Memory B cell (primary cell): ENCODE data around the gene PPY.

Experiments
- ATAC-seq: fragments of 150-1000 bp; cut with Tn5 transposase; 2 replicates; pipeline ENCODE4 v1.10.0; 2021; ENCODE audit warnings: low read depth, mild to moderate bottlenecking, moderate library complexity
- DNase-seq, 2 donors: peaks; one replicate each; pipeline ENCODE4 v3.0.0; 2022; ENCODE audit warnings: low spot score in 2 of 2
- H3K27ac Mint-ChIP-seq: one replicate; pipeline ENCODE4 v1.8.0; 2022; ENCODE audit warnings: mild to moderate bottlenecking, moderate library complexity, mixed read lengths
- H3K27me3 Mint-ChIP-seq: one replicate; pipeline ENCODE4 v1.8.0; 2022; ENCODE audit warnings: mixed read lengths
- H3K36me3 Mint-ChIP-seq: one replicate; pipeline ENCODE4 v1.8.0; 2022; ENCODE audit warnings: mild to moderate bottlenecking, mixed read lengths
- H3K4me1 Mint-ChIP-seq: one replicate; pipeline ENCODE4 v1.8.0; 2022; ENCODE audit warnings: mixed read lengths
- H3K4me3 Mint-ChIP-seq: one replicate; pipeline ENCODE4 v1.8.0; 2022; ENCODE audit warnings: mild to moderate bottlenecking, moderate library complexity, mixed read lengths
- H3K9me3 Mint-ChIP-seq: one replicate; pipeline ENCODE4 v1.8.0; 2022; ENCODE audit warnings: mixed read lengths

Gene PPY

DNA sequence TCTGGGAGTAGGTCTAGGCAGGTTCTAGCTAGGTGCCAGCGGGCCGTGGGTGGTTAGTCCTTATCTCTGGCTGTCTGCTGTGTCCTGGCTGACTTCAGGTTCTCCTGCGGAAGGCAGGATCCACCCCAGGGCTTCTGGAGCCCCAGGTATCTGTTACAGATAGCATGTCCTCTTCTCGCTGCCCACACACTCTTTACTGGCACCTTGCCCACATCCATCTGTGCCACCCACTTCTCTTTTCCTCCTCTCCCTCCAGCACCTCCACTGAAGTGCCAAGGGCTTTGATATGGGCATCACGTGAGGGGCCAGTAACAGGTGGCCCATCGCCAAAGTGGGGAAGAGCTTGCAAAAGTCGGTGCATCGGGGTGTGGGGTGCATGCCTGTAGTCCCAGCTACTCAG is 30.4 kb downstream of the PPY start:
- ATAC-seq (no peak), DNase-seq (no peak)
- Mint-ChIP-seq H3K27ac (no peak overlapping the region), H3K27me3 (peaks cover under 1% of the 10 kb centered on the region), H3K4me1 (peaks cover 8% of the 10 kb centered on the region), H3K36me3 (no peaks in the 10 kb centered on the region), H3K9me3 (no peaks in the 10 kb centered on the region), H3K4me3 (no peak overlapping the region)

DNA sequence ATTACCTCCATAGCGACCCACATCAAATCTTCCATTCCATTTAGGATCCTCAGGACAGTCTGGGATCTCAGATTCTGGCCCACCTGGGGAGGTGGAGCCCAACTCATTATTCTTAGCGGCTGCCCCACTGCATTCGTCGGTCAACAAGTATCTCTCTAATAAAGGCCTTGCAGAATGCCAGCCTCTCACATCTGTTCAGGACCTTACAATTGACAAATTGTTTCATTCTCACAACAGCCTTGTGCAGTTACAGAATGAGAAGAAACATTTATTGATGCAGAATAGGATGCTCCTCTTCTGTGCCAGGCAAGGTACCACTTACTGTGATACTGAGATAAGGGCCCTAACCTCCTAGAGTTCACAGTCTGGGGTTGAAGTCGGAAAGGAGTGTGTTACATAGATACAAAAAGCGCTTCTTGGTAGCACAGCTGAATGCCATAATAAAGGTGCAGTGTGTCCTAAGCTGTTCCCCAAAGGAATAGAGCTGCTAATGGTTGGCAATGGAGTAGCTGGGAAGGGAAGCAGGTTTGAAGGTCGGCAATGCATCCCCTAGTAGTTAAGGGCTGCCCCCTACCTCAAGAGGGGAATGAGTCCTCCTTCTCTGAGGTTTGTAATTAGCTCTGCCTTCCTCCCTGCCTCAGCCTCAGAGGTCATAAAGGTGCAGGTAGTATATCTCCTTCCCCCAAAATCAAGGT is 32.6 kb downstream of the PPY start:
- Mint-ChIP-seq H3K9me3 (no peaks in the 10 kb centered on the region), H3K27me3 (peaks cover 7% of the 10 kb centered on the region), H3K36me3 (no peaks in the 10 kb centered on the region), H3K4me3 (no peak overlapping the region), H3K27ac (no peak overlapping the region), H3K4me1 (peaks cover 11% of the 10 kb centered on the region)
- no peak for ATAC-seq
- DNase-seq, result no peak

DNA sequence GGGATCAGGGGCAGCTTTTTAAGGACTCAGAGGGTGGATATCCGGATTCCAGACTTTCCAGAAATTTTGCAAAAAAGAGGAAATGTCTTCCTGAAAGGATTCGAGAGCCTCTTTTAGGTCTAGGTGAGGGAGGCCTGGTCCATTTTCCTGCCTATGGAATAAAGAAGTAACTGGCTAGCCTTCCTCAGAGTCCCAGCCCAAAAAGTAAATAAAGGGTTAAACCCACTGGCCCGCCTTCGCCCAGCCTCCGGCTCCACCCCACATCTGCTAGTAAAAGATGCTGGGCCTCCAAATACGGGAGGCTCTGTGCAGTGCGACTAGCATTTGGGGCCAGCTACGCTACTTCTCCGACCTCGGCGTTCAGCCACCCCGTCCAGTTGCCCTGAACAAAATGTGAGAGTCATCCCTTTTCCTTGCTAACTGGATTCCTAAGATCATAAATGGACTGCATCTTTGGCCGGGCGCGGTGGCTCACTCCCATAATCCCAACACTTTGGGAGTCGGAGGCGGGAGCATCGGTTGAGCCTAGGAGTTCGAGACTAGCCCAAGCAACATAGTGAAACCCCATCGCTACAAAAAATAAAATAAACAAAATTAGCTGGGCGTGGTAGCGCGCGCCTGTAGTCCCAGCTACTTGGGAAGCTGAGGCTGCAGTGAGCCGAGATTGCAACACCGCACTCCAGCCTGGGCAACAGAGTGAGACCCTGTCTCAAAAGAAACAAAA is 34.1 kb downstream of the PPY start:
- no peaks in the 10 kb centered on the region for H3K9me3 Mint-ChIP-seq
- peaks cover 17% of the 10 kb centered on the region for H3K27me3 Mint-ChIP-seq
- H3K36me3 Mint-ChIP-seq, result no peaks in the 10 kb centered on the region
- DNase-seq, result no peak
- no peak overlapping the region for H3K27ac Mint-ChIP-seq
- H3K4me1 Mint-ChIP-seq, result peaks cover 11% of the 10 kb centered on the region
- peak; percentile 48 for ATAC-seq
- no peak overlapping the region for H3K4me3 Mint-ChIP-seq

DNA sequence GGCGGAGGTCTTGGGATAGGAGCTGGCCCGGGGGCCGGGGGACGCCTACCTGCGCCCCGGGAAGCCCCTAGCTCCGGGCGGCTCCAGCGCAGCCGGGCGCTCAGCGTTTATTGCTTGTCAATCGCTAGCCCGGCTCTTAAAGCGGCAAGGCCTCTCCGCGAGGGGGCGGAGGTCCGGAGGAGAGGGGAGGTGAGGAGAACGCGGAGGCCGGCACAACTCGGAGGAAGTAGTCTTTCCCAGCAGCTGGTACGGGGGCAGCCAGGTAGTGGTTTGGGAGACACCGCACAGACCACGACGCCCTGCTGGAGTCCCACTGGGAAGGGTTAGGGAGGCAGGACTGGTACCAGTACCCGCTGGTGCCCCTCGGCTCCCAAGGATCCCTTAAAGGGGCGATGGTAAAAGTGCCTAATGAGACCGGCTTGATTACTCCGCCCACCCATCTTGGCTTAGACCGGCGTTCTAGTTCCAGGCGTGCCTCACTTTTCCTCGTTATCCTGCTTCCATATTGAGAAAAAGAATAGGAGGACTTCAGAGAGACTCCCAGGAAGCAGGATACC is 34.8 kb downstream of the PPY start, which contains the start of gene MPP2:
MPP2 (minus strand) TSS at position 112 of the 557 bp plus-strand sequence. CDS start 3,076 bp downstream, outside the sequence.
- no peak within 1 kb of the TSS for H3K27ac Mint-ChIP-seq
- no peaks in the 10 kb centered on the region for H3K36me3 Mint-ChIP-seq
- H3K4me3 Mint-ChIP-seq, result peak within 1 kb of the TSS; percentile 78
- H3K4me1 Mint-ChIP-seq, result peaks cover 11% of the 10 kb centered on the region
- peak; percentile 30 to 57 for DNase-seq
- no peaks in the 10 kb centered on the region for H3K9me3 Mint-ChIP-seq
- H3K27me3 Mint-ChIP-seq, result peaks cover 17% of the 10 kb centered on the region
- ATAC-seq, result peak; percentile 66

DNA sequence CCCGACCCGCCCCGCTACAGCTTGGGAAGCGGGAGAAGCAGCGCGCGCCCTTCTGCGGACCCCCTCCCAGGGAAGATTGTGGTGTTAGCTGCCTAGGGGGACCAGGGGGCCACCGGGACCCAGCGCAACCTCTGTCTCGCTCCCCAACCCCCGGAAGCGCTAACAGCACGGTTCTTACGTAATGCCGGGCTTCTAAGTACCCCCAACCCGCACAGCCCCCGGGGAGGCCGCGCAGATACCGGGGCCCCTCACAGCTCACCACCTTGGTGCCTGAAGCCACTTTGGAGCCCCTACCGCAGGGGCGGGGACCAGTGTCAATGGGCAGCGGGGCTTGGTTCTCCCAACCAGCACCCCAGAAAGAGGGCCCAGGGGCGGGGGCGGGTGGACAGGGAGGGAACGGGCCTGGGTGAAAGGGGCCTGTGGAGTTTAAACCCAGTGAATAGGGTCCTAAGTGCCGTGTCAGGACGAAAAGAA is 35.3 kb downstream of the PPY start:
- no peaks in the 10 kb centered on the region for H3K36me3 Mint-ChIP-seq
- ATAC-seq (peak; percentile 27), DNase-seq (no peak)
- no peaks in the 10 kb centered on the region for H3K9me3 Mint-ChIP-seq
- peaks cover 11% of the 10 kb centered on the region for H3K4me1 Mint-ChIP-seq
- H3K27ac Mint-ChIP-seq, result no peak overlapping the region
- H3K4me3 Mint-ChIP-seq, result peak overlapping the region; percentile 78
- H3K27me3 Mint-ChIP-seq, result peaks cover 17% of the 10 kb centered on the region

DNA sequence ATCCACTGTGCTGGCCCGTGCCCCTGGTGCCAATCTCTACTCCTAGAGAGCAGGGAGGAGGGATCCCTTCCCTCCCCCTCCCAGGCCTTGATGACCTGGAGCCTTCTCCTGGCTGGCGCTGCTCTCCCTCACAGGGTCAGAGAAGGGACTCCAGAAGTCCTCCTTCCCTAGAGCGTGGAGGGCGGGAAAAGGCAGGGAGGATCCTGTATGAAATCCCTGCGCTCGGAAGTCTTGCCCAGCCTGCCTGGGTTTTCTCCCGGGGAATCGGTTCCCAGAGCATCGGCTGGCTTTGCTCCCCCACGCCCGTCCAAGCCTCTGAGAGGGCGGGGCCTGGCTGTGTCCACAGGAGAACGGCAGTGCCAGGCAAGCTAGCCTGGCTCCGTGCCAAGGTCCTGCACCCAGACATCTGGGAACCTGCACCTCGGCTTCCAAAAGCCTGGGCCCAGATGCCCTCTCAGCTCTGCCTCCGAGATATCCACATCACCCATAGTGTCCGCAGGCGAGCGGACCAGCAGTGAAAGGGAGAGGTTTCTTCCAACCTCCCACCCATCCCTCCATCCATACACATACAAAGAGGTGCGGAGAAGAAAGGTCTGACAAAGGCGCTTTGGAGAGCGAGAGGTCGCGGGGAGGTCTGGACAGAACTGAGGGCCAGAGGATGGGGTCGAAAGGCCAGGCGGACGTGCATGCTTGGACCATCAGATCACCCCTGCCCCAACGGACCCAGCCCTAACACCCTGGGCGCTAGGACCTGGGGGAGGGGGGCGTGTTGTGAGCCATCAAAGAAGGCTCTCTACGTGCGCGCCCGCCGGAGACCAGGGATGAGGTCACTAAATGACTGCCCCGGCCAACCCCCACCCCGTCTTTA is 36.1 kb downstream of the PPY start:
- Mint-ChIP-seq H3K4me1 (peaks cover 11% of the 10 kb centered on the region), H3K27me3 (peaks cover 20% of the 10 kb centered on the region), H3K4me3 (peak overlapping the region; percentile 78), H3K36me3 (no peaks in the 10 kb centered on the region), H3K9me3 (no peaks in the 10 kb centered on the region), H3K27ac (no peak overlapping the region)
- DNase-seq (no peak), ATAC-seq (no peak)

DNA sequence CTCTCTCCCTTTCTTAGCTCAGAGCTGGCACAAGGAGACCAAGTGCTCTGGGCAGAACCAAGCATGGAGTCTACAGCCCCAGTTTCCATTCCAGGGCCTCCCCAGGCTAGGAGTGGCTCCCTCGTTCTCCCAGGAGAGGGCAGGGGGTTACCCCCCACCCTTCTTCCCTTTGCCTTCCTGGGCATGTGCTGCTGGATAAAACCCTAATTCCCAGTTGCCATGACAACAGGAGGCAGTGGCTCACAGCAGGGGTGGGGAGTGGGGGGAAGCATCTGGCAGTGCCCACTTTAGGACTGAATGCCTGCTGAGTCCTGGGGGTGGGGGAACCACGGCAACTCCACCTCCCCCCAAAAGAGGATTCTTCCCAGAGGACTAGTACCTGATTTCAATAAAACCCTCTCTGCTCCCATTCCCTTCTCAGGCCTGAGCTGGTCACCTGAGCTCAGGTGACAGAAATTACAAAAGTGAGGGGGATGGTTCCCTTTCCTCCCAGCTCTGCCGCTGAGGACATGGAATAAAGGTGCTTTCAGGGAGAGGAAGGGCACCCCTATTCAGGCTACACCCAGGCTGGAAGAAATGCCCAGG is 36.8 kb downstream of the PPY start:
- Mint-ChIP-seq H3K9me3 (no peaks in the 10 kb centered on the region), H3K27ac (no peak overlapping the region), H3K27me3 (peaks cover 26% of the 10 kb centered on the region), H3K4me3 (no peak overlapping the region), H3K4me1 (peaks cover 17% of the 10 kb centered on the region), H3K36me3 (no peaks in the 10 kb centered on the region)
- DNase-seq (no peak), ATAC-seq (no peak)

DNA sequence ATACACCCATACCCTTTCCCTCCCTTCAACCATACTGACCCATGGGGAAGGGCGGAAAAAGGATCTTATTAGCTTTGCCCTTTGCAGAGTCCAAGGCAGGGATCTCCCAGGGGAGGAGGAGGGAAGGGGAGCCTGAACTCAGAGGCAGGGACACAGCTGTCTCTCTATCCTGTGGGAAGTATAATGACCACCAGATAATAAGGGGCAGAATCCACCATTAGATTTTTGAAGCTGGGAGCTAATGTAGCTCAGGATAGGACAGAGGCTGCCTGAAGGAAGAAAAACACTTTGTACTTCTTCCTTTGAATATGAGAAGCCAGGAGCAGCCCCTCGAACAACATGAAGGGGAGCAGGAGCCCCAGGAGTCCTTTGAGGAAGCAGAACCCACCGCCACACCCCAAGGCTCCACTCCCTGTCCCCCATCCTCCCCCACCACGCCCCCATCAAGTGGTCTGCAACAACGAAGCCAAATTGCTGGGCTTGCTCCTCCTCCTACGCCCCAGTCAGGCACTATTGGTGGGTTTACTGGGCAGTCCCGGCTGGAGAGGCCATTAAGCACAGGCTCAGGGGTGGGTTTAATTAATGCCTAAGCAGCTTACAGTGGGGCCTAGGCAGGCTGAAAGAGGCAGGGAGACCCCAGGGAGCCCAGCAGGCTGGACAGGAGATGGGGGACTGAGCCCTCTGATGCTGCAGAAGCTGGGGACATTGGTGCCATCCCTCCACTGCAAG is 40.3 kb downstream of the PPY start:
- DNase-seq (no peak), ATAC-seq (no peak)
- H3K27me3 Mint-ChIP-seq, result peaks cover 37% of the 10 kb centered on the region
- H3K4me1 Mint-ChIP-seq, result peaks cover 15% of the 10 kb centered on the region
- no peak overlapping the region for H3K4me3 Mint-ChIP-seq
- no peaks in the 10 kb centered on the region for H3K9me3 Mint-ChIP-seq
- no peaks in the 10 kb centered on the region for H3K36me3 Mint-ChIP-seq
- no peak overlapping the region for H3K27ac Mint-ChIP-seq

DNA sequence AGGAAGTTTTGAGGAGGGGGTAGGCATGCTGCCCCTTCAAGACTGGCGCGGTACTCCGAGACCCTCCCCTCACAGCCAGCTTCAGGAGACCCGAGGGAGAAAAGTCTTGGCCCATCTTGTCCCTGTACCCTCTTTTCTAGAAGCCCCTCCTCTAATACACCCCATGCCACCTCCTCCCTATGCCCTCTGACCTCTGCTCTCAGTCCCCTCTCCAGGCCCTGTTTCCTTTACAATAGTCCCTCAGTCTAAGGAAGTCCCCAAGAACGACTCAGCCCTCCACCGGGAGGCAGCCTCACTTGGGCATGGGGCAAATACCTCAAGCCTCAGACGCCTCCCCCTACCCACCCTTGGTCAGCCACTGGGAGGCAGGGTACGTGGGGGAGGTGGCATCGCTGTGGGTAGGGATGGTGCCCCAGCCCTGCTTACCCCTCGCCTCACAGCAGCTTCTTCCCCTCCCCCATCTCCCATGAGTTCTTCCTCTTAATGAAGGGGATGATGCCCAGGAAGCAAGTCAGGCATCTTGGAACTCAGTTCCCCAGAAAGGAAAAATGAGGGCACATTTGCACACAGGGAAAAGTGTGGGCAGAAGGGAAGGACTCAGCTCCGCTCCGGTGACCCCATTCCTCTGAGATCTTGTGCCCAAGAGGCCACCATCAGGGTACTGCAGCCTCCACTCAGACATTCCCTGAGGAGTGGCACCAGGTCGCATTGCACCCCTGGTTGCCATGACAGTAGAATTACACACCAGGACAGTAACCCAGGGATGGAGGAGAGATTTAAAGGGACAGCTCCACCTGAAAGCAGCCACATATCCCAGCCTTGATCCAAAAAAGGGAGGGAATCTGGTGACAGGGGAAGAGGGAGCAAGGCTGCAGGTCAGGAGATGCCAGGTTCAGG is 41.2 kb downstream of the PPY start:
- peaks cover 39% of the 10 kb centered on the region for H3K27me3 Mint-ChIP-seq
- H3K4me1 Mint-ChIP-seq, result peaks cover 9% of the 10 kb centered on the region
- ATAC-seq, result no peak

DNA sequence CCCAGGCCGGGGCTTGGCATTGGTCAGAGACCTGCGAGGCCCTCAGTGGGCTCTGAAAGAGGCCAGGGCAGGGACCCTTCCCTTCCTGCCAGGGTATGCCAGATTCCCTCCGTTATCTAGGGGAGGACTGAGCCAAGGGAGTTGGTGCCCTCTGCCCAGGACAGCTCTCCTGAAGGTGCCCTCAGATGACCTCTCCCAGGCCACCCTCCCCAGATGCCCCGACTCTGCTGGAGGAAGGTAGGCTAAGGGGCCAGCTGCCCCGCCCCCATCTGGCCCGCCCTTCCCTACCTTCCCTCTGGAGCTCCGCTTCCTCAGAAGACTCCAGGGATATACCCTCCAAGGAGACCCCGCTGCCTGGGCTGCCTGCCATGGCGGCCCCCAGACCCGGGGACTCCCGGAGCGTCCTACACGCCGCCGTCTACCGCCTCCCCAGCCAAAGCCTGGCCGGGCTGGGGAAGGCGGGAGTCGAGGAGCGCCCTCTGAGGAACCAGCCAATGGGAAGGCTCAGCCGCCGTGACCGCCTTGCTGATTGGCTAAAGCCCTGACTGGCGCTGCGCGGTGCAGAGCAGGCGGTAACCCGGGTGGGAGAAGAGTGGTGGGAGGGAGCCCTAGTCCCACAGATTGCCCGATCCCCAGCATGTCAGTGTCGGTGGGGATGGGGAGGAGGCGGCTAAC is 42.0 kb downstream of the PPY start:
- Mint-ChIP-seq H3K27ac (no peak overlapping the region), H3K27me3 (peaks cover 43% of the 10 kb centered on the region), H3K9me3 (no peaks in the 10 kb centered on the region), H3K36me3 (no peaks in the 10 kb centered on the region), H3K4me3 (peak overlapping the region; percentile 75), H3K4me1 (peaks cover 10% of the 10 kb centered on the region)
- DNase-seq (peak; percentile 49 to 52), ATAC-seq (peak; percentile 96)

More for the DNA sequence above, 41.2 kb downstream of the PPY start:
- no peak for DNase-seq
- no peaks in the 10 kb centered on the region for H3K9me3 Mint-ChIP-seq
- no peaks in the 10 kb centered on the region for H3K36me3 Mint-ChIP-seq
- H3K27ac Mint-ChIP-seq, result no peak overlapping the region
- peak overlapping the region; percentile 75 for H3K4me3 Mint-ChIP-seq

DNA sequence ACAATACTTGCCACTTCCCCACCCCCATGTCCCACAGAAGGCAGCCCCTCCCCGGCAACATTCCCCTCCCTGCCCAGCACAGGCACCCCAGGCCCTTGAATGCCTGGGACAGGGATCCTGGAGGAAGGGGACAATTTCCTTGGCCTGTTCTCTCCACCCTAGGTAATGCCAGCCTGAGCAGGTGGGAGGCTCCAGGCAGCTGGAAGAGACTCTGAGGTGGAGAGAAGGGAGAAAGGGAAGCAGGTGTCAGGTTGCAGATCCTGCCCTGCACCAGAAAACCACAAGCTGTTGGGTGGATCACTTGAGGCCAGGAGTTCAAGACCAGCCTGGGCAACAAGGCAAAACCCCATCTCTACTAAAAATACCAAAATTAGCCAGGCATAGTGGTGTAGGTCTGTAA is 43.8 kb downstream of the PPY start:
- H3K4me3 Mint-ChIP-seq, result no peak overlapping the region
- no peak overlapping the region for H3K27ac Mint-ChIP-seq
- no peak for ATAC-seq
- DNase-seq, result no peak
- peaks cover 34% of the 10 kb centered on the region for H3K27me3 Mint-ChIP-seq
- peaks cover 10% of the 10 kb centered on the region for H3K4me1 Mint-ChIP-seq
- H3K36me3 Mint-ChIP-seq, result no peaks in the 10 kb centered on the region
- H3K9me3 Mint-ChIP-seq, result no peaks in the 10 kb centered on the region

DNA sequence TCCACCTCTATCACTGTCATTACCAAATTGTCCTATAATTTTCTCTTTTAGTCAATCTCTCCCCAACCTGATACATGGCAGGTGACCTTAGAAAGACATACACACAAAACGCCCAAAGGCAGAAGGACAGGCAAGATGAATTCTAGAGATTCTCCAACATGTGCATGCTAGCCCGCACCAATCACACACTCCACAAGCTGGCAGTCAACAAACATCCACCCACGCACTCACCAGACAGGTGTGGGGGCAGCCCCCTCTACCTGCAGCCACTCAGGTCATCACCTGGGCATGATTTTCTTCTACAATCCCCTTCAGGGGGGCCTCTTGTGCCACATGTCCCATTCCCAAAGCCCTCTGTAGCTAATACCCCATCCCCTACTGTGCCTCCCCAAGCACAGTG is 44.4 kb downstream of the PPY start:
- Mint-ChIP-seq H3K27ac (no peak overlapping the region), H3K4me3 (no peak overlapping the region), H3K9me3 (no peaks in the 10 kb centered on the region), H3K36me3 (no peaks in the 10 kb centered on the region), H3K27me3 (peaks cover 33% of the 10 kb centered on the region), H3K4me1 (peaks cover 10% of the 10 kb centered on the region)
- ATAC-seq (no peak), DNase-seq (no peak)
